Medulla oblongata (tissue), 1 donor: ENCODE measurements around the gene MON2.
A peak's percentile ranks its signal among the peaks of the same experiment; 100 is the strongest.
"Not testable (repeated sequence)": the region's sequence is repeated elsewhere in the genome, so short reads cannot be mapped to it uniquely, and the experiment has no call there.

ENCODE experiments used
- DNase-seq: peaks from one replicate; pipeline ENCODE4 v3.0.0-alpha.2; 2015; ENCODE audit errors: extremely low spot score

MON2 gene

DNA sequence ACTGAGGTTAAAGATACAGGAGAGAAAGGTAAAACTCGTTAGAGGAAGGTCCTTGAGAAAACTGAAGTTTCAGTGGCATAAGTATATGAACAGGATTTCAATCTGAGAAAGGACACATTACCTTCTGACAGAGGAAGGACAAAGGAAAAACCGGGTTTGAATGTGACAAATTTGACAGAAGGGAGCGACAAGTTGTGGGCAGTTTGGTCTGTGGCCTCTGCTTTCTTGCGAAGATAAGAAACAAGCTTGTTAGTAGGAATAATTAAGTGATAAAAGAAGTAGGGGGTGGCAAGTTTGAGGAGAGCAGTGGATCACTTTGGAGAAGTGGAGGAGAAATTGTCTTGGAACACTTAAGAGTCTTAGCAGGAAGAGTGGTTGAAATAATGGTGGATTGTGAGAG is 5.1 kb downstream of the MON2 start:
- DNase-seq = no peak

DNA sequence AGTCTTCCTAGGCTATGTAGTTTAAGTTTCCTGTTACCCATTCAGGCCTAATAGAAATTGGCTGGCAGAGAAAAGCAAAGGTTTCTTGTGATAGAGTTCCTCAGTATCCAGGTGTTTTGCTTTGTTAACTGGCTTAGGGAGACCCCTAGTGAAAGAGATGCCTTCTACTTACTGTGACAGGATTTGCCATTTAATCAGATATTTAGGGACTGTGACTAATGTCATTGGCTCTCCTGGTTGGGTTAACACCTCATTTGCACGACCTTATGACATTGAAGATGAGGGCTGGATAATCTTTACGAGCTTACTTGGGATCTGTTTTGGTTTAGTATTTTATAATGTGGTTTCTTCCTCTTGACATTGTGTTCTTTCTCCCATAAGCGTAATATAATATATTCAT is 5.8 kb downstream of the MON2 start:
- no peak for DNase-seq

DNA sequence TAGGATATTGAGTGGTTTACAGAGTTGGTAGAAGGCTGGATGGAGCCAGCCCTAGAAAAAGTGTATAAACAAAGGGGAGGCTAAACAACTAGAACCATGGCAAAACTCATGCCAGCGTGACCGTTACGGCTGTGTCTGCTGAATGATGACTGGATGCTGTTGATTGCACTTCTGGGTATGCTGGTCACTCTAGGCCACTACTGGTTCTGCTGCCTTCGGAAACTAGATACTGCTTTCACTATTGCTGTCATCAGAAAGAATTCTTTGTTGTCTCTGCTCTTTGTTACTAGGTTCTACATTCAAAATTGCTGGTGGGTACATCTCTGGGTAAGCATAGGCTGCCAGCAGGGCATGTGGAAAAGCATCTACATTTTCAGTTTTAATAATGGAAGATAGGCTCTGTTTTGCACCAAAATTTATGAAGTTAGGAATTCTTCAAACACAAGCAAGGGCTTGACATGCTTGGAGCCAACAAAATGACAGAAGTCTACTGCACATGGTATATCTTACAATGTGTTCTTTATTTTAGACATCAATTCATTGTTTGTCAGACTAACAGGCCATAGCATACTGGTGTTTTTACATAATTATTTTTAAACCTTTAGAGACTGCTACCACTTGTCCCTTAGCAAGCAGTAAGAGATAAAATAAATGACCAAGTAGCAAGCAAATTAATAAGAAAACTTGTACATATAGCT is 15.4 kb downstream of the MON2 start:
- DNase-seq = peak; percentile 69

DNA sequence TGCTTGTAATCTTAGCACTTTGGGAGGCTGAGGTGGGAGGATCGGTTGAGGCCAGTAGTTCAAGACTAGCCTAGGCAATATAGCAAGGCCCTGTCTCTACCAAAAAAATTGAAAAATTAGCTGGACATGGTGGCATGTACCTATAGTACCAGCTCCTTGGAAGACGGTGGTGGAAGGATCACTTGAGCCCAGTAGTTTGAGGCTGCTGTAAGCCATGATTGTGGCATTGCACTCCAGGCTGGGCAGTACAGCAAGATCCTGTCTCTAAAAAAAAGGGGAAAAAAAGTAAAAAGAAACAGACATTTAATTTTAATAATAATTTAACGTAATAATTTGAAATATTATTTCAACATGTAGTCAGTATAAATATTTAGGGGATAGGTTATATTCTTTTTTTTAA is 16.1 kb downstream of the MON2 start:
- DNase-seq = no peak

DNA sequence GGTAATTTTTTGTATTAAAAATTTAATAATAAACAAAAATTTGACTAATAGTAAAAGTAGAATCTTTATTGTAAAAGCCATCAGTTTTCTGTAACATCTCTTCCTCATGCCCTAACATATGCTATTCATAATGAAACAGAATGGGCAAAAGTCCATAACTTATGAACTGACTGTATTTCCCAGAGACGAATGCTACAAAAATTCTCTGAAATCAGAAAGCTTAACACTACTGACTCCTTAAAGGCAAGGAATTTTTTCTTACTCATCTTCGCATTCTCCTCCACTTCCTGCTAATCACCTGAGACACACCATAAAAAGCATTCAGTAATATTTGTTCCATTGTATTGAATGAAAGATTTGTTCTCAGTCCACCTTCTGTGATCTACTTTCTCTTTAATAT is 17.6 kb downstream of the MON2 start:
- no peak for DNase-seq

DNA sequence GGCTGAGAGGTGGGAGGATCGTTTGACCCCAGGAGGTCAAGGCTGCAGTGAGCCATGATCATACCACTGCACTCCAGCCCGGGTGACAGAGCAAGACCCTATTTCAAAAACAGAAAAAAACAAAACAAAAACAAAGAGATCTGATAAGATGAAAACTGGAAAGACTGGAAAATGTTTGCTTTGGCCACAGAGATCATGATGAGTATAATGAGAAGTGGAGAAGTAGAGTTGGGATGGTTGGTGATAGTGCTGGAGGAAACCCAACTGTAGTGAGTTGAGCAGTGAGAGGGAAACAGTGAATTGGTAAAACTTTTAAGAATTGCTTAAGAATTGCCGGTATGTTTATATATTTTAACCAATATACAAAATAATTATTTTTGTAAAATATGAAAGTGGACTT is 39.2 kb downstream of the MON2 start:
- no peak for DNase-seq

DNA sequence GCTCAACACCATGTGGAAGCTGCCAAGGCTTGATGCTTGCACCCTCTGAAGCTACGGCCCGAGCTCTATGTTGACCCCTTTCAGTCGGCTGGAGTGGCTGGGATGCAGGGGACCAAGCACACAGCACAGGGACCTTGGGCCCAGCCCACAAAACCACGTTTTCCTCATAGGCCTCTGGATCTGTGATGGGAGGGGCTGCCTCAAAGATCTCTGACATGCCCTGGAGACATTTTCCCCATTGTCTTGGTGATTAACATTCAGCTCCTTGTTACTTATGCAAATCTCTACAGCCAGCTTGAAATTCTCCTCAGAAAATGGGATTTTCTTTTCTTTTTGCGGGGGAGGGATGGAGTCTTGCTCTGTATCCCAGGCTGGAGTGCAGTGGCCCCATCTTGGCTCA is 46.3 kb downstream of the MON2 start:
- no peak for DNase-seq

DNA sequence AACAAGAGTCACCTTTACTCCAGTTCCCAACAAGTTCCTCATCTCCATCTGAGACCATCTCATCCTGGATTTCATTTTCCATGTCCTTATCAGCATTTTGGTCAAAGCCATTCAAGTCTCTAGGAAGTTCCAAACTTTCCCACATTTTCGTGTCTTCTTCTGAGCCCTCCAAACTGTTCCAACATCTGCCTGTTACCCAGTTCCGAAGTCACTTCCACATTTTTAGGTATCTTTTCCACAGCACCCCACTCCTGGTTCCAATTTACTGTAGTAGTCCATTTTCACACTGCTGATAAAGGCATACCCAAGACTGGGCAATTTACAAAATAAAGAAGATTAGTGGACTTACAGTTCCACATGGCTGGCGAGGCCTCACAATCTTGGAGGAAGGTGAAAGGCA is 47.5 kb downstream of the MON2 start:
- DNase-seq = not testable (repeated sequence)

DNA sequence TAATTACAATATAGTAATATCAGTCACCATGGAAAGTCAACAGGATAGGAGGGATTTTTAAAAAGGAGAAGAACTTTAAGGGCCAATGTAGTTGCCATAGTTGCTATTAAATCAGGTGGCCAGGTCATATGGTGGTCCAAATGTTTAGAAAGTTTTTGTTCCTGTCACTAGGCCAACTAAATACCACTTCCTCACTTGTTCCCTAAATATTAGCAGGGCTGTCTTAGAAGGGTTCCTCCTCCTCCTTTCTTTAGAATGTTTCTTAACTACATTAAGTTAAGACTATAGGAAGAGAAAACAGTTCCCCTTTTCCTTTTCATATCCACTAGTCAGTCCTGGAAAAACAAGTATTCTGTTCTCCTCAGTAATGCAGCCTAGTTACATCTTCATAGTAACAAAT is 50.3 kb downstream of the MON2 start:
- peak; percentile 62 for DNase-seq

DNA sequence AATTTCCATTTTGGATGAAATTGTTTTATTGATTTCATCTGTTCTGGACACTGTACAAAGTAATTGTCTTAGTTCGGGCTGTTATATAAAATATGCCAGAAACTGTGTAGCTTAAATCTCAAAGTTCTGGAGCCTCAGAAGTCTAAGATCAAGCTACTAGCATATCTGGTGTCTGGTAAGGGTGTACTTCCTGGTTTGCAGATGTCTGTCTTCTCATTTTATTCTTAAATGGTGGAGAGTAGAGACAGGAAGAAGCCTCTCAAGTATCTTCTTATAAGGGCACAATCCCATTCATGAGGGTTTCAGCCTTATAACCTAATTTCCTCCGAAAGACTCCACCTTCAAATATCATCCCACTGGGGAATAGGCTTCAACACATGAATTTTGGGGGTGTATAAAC is 51.3 kb downstream of the MON2 start:
- DNase-seq = no peak

DNA sequence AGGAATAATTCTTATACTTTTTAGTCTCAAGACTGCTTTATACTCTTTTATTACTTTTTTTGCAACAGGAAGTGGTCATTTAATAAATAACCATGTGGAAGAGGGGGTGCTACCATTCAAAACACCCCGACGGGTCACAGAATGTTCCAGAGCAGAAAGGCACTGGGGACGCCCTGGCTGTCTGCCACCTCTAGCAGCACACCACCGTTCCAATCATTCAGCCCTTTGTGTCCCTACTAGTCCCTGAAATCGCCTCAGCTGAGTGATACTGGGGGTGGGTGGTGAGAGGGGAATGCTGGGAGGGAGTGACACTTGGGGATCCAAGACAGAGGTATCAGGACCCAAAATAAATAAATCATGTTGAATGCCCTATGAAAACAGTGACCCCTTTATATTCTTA is 52.4 kb downstream of the MON2 start:
- peak; percentile 50 for DNase-seq

DNA sequence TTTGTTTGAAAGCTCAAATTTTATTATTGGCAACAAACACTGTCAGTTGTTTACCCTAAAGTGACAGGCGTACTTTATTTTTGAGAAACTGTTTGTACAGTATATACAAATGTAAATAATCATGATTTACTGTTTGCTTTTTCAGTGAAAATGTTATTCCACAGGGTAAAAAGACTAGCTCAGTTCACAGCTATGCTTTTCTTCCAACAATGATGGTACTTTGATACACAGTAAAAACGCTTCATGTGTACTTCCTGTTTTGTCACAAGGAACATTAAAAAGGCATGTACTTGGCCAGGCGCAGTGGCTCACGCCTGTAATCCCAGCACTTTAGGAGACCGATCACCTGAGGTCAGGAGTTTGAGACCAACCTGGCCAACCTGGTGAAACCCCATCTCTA is 53.7 kb downstream of the MON2 start:
- DNase-seq = peak; percentile 34

DNA sequence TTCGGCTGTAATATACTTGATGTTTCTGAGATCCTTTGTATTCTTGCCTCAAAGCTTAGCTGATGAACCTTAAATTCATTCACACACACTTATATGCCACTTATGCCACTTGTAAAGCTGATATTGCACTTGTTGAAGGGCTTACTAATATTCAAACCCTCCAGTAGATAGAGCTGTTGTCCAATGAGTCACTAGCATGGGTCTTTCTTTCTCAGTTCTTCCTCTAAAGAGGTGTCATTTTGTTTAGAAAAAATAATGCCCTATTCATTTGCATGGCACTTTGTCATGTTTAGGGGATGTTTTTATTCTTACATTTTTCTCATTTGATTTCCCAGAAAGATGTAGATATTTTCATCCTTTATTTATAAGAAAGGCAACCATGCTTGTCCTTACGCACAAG is 56.4 kb downstream of the MON2 start:
- DNase-seq = peak; percentile 49

DNA sequence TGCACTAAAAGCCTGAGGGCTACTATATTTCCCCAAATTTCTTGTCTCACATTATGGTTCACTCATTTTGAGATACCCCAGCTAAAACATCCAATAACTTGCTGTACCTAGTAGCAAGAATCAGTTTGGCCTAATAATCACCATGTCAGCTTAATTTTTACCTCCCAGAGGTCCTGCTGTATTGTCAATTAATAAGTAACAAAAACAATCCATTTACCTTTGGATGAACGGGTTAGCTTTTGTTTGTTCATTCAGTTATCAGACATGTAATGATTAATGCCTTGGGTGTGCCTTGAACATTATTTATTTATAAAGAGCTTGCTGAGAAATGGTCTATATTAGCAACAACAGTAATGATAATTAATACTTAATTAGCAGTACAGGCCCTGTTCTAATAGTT is 57.0 kb downstream of the MON2 start:
- no peak for DNase-seq

DNA sequence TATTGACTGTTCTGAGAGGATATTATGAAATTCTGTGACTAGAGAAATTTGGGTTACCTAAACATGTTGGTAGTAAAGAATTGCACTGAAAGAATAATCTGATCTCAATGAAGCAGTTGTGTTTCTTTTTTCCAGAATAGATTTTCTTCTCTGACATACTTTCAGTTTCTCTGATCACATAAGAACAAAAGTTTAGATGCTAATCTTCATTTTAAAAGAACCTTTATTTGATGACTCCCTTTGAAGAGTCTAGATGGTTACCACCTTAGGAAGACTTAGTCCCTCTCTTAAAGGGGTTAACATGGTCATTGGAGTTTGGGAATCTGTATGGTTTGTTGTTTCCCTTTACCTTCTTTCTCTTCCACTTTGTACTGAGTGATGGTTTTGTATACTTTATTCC is 58.6 kb downstream of the MON2 start:
- DNase-seq = no peak

DNA sequence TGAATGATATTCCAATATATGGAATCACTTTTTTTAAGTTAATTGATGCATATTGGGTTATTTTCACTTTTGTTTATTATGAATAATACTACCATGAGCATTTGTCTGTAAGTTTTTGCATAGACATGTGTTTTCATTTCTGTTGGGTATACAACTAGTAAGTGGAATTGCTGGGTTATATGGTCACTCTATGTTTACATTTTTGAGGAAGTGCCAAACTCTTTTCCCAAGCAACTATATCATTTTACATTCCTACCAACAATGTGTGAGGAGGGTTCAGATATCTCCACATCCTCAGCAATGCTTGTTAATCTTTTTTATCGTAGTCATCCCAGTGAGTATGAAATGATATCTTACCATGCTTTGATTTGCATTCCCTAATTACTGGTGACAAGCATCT is 64.0 kb downstream of the MON2 start:
- DNase-seq = no peak

DNA sequence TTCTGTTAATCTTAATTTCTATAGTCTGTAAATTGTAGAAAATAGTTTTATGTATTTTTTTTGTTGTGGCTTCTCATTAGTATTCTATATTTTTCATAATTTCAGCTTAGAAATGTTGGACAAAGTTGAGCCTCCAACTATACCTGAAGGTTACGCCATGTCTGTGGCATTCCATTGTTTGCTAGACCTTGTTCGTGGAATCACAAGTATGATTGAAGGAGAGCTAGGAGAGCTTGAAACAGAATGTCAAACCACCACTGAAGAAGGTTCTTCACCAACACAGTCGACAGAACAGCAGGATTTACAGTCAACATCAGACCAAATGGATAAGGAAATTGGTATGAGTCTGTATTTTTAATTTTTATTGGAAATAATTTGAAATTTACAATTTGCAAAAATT is 65.7 kb downstream of the MON2 start:
- no peak for DNase-seq

DNA sequence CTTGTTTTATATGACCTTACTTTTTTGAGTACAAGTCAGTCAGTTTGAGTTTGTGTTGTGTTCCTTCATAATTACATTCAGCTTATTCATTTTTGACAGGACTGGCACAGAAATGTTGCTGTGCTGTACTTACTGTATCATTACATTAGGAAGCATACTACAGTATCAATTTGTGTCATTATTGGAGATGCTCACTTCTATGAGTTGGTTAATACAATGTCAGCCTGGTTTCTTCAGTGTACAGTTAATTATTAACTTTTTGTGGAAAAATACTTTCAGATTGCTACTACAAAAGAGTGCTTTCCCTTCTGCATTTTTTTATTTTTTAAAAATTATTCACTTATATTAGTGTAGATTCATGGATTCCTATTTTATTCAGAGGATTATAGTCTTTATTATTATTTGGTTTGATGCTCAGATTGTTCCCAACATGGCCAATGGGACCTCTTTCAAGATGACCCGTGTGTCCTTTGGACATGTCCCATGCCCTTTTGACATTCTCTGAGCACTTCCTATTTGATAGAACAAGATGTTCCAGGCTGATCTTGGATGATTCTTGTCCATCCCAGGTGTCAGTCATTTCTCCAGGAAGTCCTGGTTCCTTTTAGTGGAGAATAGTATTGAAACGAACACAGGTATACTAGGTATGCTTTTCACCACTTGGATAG is 66.6 kb downstream of the MON2 start:
- no peak for DNase-seq

DNA sequence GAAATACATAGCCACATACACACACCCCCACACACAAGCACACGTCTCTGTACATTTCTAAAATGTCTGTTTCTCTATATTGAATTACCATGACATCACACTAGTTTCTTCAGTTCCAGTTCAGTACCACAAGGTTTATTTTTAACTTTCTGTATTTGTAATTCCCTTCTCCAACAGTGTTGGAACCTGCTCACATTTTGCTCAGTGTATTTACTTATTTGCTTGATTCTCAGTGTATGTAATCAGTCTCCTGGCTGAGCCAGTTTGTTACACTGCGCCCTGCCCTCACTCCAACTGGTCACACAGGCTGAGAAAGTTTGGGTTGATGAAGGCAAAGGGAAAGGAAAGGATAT is 67.1 kb downstream of the MON2 start:
- DNase-seq = no peak

DNA sequence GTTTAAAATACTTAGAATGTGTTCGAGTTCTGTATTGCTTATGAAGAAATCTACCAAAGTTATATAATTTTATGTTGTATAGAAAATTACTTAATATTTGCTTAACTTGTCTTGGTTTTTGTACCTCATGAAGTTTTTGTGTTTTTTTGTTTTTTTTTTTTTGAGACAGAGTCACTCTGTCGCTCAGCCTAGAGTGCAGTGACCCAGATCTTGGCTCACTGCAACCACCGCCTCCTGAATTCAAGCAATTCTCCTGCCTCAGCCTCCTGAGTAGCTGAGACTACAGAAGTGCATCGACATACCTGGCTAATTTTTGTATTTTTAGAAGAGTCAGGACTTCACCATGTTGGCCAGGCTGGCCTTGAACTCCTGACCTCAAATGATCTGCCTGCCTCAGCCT is 69.9 kb downstream of the MON2 start:
- DNase-seq = no peak

DNA sequence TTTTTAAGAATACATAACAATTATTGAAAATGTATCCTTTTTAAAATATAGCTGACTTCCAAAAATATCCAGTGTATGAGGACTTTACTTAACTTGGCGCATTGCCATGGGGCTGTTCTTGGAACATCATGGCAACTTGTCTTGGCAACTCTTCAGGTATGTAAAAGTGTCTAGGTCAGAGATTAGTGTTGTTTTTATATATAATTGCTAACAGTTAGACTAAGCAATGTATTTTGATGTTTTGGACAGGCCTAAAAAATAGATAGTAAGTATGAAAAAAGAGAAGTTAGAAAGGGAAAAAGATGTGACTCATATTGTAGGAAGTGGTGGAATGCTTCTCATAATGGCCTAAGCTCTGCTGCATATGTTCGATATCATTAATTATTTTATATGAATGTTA is 70.9 kb downstream of the MON2 start:
- no peak for DNase-seq

DNA sequence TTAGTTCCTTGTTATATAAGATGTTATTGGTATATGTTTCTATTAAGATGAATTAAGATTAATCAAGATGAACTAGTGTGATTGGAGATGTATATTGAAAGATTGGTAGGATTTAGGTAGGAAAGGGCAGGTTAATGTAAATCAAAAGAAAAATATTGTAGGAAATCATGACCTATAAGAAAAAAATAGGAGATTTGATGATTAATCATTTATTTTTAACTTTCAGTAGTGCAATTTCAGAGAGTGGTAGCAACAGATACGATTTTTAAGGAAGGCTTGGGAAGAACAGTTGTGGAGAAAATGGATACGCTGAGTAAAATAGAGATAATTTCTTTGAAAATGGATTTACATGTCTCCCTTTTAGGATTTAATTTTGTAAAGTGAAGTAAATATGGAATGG is 73.7 kb downstream of the MON2 start:
- DNase-seq = no peak

DNA sequence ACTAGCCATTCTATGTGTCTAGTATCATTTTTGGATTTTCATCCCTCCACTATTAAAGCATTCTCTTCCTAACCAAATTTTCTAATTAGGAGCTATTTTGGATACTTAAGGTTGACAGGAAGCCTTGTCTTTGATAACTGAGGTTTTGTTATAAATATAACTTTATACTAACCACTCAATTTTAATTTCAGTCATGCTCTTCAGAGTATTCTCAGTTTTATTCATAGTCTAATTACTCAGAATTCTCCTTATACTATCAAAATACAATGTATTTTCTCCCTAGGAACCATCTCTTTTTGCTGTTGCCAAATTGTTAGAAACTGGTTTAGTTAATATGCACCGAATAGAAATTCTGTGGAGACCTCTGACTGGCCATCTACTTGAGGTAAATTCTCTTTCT is 76.2 kb downstream of the MON2 start:
- DNase-seq = no peak

DNA sequence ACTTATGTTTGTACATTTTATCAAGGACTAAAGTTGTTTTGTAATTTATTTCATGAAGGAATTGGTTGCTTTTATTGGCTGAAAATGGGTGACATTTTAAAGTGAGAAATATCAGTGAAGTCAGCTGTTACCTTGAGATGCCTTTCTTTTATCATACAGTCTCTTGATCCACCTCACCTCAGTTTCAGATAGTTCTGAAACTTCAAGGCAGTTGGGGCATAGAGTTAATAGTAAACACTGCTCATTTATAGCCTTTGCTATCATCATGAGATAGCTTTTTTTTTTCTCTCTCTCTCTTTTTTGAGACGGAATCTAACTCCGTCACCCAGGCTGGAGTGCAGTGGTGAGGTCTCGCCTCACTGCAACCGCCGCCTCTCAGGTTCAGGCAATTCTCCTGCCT is 76.7 kb downstream of the MON2 start:
- DNase-seq = no peak
